SK-N-DZ (cell line): Measurements from ENCODE around the gene ZNF747. TPM values are rescaled to one million over a fixed set of nuclear protein-coding genes. Genes with fewer than 3 reads are reported as not detected.

Experiments
- DNase-seq: peaks from one replicate; pipeline ENCODE4 v3.0.0-alpha.2; 2015; ENCODE audit warnings: low spot score
- polyA plus RNA-seq, 2 experiments: library from polyadenylated mRNA; depleted of rRNA; stranded (reverse); fragments of >200 nt; gene quantifications; 2 replicates each; pipeline ENCODE4 v1.2.3, GENCODE V29; 2014

The ZNF747 gene
- 16.9 and 17.1 TPM in 2 replicates for polyA plus RNA-seq (2014; cell fraction: cytosol; rRNA removed)
- 8.8 and 9.3 TPM in 2 replicates for polyA plus RNA-seq (2014; cell fraction: nucleus; rRNA removed)

- peak; percentile 91 for DNase-seq
Measured at GRCh38 chr16:30534368-30535105, at the start of gene ZNF747. Gene ZNF747, minus strand, starts transcription at chr16:30534858. Its CDS starts 179 bp downstream, at chr16:30534679.

- DNase-seq: no peak
Measured at GRCh38 chr16:30582611-30583340, 48.1 kb upstream of the ZNF747 start.

- DNase-seq: no peak
Measured at GRCh38 chr16:30581457-30581856, 46.8 kb upstream of the ZNF747 start.

GRCh38 chr16:30574678-30575077 is 40.0 kb upstream of the ZNF747 start:
- no peak for DNase-seq

- DNase-seq: peak; percentile 98
Measured at GRCh38 chr16:30571445-30572322, 37.0 kb upstream of the ZNF747 start, which contains the start of gene ZNF688. Gene ZNF688, minus strand, starts transcription at chr16:30571714. Its CDS starts 85 bp downstream, at chr16:30571629.

- DNase-seq: peak; percentile 43
Measured at GRCh38 chr16:30570636-30571444, 36.2 kb upstream of the ZNF747 start.

- DNase-seq: no peak
Measured at GRCh38 chr16:30569746-30570635, 35.3 kb upstream of the ZNF747 start.

- DNase-seq: no peak
Measured at GRCh38 chr16:30569281-30569680, 34.6 kb upstream of the ZNF747 start.

- DNase-seq: no peak
Measured at GRCh38 chr16:30567991-30568638, 33.5 kb upstream of the ZNF747 start.

- no peak for DNase-seq
Measured at GRCh38 chr16:30567160-30567990, 32.7 kb upstream of the ZNF747 start.

- no peak for DNase-seq
Measured at GRCh38 chr16:30566531-30566930, 31.9 kb upstream of the ZNF747 start.

GRCh38 chr16:30565984-30566383 is 31.3 kb upstream of the ZNF747 start:
- no peak for DNase-seq

GRCh38 chr16:30565526-30565925 is 30.9 kb upstream of the ZNF747 start:
- DNase-seq: no peak

GRCh38 chr16:30562021-30562420 is 27.4 kb upstream of the ZNF747 start:
- no peak for DNase-seq

GRCh38 chr16:30561089-30561816 is 26.6 kb upstream of the ZNF747 start:
- DNase-seq: no peak

- DNase-seq: no peak
Measured at GRCh38 chr16:30559690-30560089, 25.0 kb upstream of the ZNF747 start.

- DNase-seq: no peak
Measured at GRCh38 chr16:30558789-30559377, 24.2 kb upstream of the ZNF747 start.
